Parathyroid adenoma (tissue), 2 donors: ENCODE measurements around the gene OR2AE1.

Experiments used
- H2AFZ ChIP-seq: fragments of 300-600 bp; sonication (generic); one replicate; pipeline ENCODE4 v1.7.0; 2017; ENCODE audit warnings: antibody characterized with exemption, mild to moderate bottlenecking
- H3K27ac ChIP-seq: fragments of 300-600 bp; sonication (generic); one replicate; pipeline ENCODE4 v1.7.0; 2017
- H3K27me3 ChIP-seq: fragments of 300-600 bp; sonication (generic); one replicate; pipeline ENCODE4 v1.7.0; 2017; ENCODE audit warnings: low read length; ENCODE audit not compliant: control insufficient read depth, insufficient read depth
- H3K36me3 ChIP-seq: fragments of 300-600 bp; sonication (generic); one replicate; pipeline ENCODE4 v1.7.0; 2017; ENCODE audit warnings: low read length; ENCODE audit not compliant: control insufficient read depth, insufficient read depth
- H3K4me1 ChIP-seq: fragments of 300-600 bp; sonication (generic); one replicate; pipeline ENCODE4 v1.7.0; 2017; ENCODE audit warnings: control low read depth
- H3K4me2 ChIP-seq: fragments of 300-600 bp; sonication (generic); one replicate; pipeline ENCODE4 v1.7.0; 2017; ENCODE audit warnings: low read length
- H3K4me3 ChIP-seq: fragments of 300-600 bp; sonication (generic); one replicate; pipeline ENCODE4 v1.7.0; 2017; ENCODE audit warnings: low read depth, low read length
- H3K79me2 ChIP-seq: fragments of 300-600 bp; sonication (generic); one replicate; pipeline ENCODE4 v1.7.0; 2017; ENCODE audit warnings: control low read depth
- H3K9ac ChIP-seq: fragments of 300-600 bp; sonication (generic); one replicate; pipeline ENCODE4 v1.7.0; 2017; ENCODE audit warnings: mild to moderate bottlenecking
- H3K9me3 ChIP-seq: fragments of 300-600 bp; sonication (generic); one replicate; pipeline ENCODE4 v1.7.0; 2017; ENCODE audit warnings: low read length; ENCODE audit not compliant: control insufficient read depth
- TF ChIP-seq, protein P1 (sequence below): fragments of 300-600 bp; sonication (generic); IDR thresholded peaks from one replicate; pipeline ENCODE4 v1.7.0; 2017; ENCODE audit warnings: antibody characterized with exemption, mild to moderate bottlenecking
- donor health status: primary hyperparathyroidism.

The OR2AE1 gene

GRCh38 chr7:99918959-99919813, 42.4 kb upstream of the OR2AE1 start, which contains the start of gene TRIM4:
TSS of gene TRIM4 (minus strand) at chr7:99919530. CDS start at chr7:99919401, 129 bp downstream.
- peaks cover 7% of the 10 kb centered on the region for H3K4me1 ChIP-seq
- peak within 1 kb of the TSS; percentile 89 for H3K27ac ChIP-seq
- peak within 1 kb of the TSS; percentile 87 for H3K9ac ChIP-seq
- TF ChIP-seq, protein P1, sequence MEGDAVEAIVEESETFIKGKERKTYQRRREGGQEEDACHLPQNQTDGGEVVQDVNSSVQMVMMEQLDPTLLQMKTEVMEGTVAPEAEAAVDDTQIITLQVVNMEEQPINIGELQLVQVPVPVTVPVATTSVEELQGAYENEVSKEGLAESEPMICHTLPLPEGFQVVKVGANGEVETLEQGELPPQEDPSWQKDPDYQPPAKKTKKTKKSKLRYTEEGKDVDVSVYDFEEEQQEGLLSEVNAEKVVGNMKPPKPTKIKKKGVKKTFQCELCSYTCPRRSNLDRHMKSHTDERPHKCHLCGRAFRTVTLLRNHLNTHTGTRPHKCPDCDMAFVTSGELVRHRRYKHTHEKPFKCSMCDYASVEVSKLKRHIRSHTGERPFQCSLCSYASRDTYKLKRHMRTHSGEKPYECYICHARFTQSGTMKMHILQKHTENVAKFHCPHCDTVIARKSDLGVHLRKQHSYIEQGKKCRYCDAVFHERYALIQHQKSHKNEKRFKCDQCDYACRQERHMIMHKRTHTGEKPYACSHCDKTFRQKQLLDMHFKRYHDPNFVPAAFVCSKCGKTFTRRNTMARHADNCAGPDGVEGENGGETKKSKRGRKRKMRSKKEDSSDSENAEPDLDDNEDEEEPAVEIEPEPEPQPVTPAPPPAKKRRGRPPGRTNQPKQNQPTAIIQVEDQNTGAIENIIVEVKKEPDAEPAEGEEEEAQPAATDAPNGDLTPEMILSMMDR: no peak
- peak within 1 kb of the TSS; percentile 60 for H3K4me2 ChIP-seq
- peak within 1 kb of the TSS; percentile 71 for H3K4me3 ChIP-seq
- H3K9me3 ChIP-seq: no peaks in the 10 kb centered on the region
- peaks cover 3% of the 10 kb centered on the region for H3K36me3 ChIP-seq
- H3K79me2 ChIP-seq: peaks cover 23% of the 10 kb centered on the region
- peak within 1 kb of the TSS; percentile 95 for H2AFZ ChIP-seq
- H3K27me3 ChIP-seq: no peaks in the 10 kb centered on the region

DNA sequence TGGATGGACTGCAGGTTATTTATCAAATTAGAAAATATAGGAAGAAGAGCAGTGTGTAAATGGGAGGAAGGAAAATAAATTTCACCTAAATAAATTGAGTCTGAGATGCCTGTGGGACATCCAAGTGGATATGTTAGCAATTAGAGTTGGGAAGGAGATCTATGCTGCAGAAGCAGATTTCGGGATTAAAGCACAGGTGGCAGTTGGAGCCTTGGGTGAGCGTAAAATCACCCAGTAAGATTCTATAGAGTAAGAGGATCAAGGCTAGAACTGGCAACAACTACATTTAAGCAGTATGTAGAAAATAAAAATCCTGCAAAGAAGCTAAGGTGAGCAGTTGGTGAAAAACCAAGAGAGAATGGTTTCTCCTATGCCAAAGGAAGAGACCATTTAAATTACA, 34.1 kb upstream of the OR2AE1 start:
- no peaks in the 10 kb centered on the region for H3K36me3 ChIP-seq
- no peak overlapping the region for H3K4me3 ChIP-seq
- H3K9ac ChIP-seq: no peak overlapping the region
- no peaks in the 10 kb centered on the region for H3K9me3 ChIP-seq
- H2AFZ ChIP-seq: no peak overlapping the region
- no peaks in the 10 kb centered on the region for H3K4me1 ChIP-seq
- no peak overlapping the region for H3K27ac ChIP-seq
- peaks cover 24% of the 10 kb centered on the region for H3K79me2 ChIP-seq
- no peaks in the 10 kb centered on the region for H3K27me3 ChIP-seq
- TF ChIP-seq, protein P1: no peak
- H3K4me2 ChIP-seq: no peak overlapping the region

DNA sequence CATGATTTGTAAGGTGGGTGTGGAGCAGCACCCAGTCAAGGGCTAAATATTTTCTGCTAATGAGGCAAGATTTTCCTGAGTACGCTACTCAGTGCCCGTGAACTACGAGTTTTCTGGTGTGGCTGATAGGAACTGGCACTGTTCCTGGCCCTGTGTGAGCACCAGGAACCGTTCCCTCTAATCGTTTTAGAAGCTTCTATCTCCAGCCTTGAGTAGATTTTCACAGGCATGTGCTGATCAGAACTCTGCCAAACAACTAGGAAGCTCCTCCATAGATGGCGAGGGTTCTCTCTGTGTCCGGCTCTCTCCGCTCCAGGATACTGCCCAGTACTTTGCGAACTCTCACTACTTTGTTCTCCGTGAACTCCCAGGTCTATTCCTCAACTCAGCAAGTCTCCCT, 24.7 kb upstream of the OR2AE1 start:
- no peaks in the 10 kb centered on the region for H3K36me3 ChIP-seq

DNA sequence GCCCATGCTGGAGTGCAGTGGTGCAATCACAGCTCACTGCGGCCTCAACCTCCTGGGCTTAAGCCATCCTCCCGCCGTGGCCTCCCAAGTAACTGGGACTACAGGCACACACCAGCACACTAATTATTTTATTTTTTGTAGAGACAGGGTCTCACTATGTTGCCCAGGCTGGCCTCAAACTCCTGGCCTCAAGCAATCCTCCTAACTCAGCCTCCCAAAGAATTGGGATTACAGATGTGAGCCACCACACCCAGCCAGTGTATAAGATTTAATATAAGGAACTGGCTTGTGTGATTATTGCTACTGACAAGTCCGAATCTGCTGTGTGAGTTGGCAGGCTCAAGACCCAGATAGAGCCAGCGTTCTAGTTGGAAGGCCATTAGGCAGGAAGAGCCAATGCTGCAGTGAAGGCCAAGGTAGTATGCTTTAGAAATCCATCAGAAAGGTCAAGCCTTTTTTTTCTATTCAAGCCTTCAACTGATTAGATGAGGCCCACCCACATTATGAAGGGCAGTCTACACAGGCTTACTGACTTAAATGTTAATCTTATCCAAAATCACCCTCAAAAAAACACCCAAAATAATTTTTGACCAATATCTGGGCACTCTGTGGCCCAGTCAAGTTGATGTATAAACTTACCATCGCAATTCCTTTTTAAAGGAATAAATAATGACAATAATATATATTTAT, 23.1 kb upstream of the OR2AE1 start:
- no peaks in the 10 kb centered on the region for H3K27me3 ChIP-seq
- no peak overlapping the region for H2AFZ ChIP-seq
- H3K79me2 ChIP-seq: peaks cover 3% of the 10 kb centered on the region
- no peaks in the 10 kb centered on the region for H3K4me1 ChIP-seq
- no peak overlapping the region for H3K9ac ChIP-seq
- H3K4me2 ChIP-seq: no peak overlapping the region
- H3K4me3 ChIP-seq: no peak overlapping the region
- no peaks in the 10 kb centered on the region for H3K36me3 ChIP-seq
- TF ChIP-seq, protein P1: no peak
- no peaks in the 10 kb centered on the region for H3K9me3 ChIP-seq
- H3K27ac ChIP-seq: no peak overlapping the region

More for the DNA sequence above, 24.7 kb upstream of the OR2AE1 start:
- H2AFZ ChIP-seq: no peak overlapping the region
- no peaks in the 10 kb centered on the region for H3K9me3 ChIP-seq
- no peaks in the 10 kb centered on the region for H3K4me1 ChIP-seq
- H3K79me2 ChIP-seq: peaks cover 3% of the 10 kb centered on the region
- no peak overlapping the region for H3K4me2 ChIP-seq
- TF ChIP-seq, protein P1: no peak
- H3K27ac ChIP-seq: no peak overlapping the region
- no peak overlapping the region for H3K9ac ChIP-seq
- H3K27me3 ChIP-seq: no peaks in the 10 kb centered on the region
- no peak overlapping the region for H3K4me3 ChIP-seq
